H1 (cell line): ENCODE results near the gene ENPP1.

Experiments used
- ATF3 ChIP-seq: IDR thresholded peaks from 2 replicates; pipeline ENCODE4 v1.6.1; 2011; ENCODE audit warnings: low read depth, mild to moderate bottlenecking, low read length; ENCODE audit not compliant: insufficient read depth
- BRCA1 ChIP-seq: IDR thresholded peaks from 2 replicates; pipeline ENCODE4 v1.6.1; 2012; ENCODE audit warnings: low read depth, low read length, improper control_type of control experiment
- CTCF ChIP-seq, 3 experiments: IDR thresholded peaks; 1 replicate in 2 of 3; 2 replicates in 1 of 3; pipeline versions ENCODE4 v1.5.1 to v1.6.1; 2011; ENCODE audit warnings: low read length in 3 of 3, mild to moderate bottlenecking in 3 of 3, inconsistent platforms in 2 of 3, low read depth in 1 of 3, moderate library complexity in 1 of 3; ENCODE audit not compliant: insufficient read depth in 1 of 3; ENCODE audit errors: control extremely low read depth in 1 of 3
- GABPA ChIP-seq: IDR thresholded peaks from 2 replicates; pipeline ENCODE4 v1.6.1; 2011; ENCODE audit warnings: mild to moderate bottlenecking, low read length, moderate library complexity, borderline replicate concordance; ENCODE audit not compliant: insufficient read depth
- GTF2F1 ChIP-seq: IDR thresholded peaks from 2 replicates; pipeline ENCODE4 v1.6.1; 2012; ENCODE audit warnings: low read depth, low read length, improper control_type of control experiment, borderline replicate concordance
- HDAC6 ChIP-seq: IDR thresholded peaks from one replicate; pipeline ENCODE4 v1.7.1; 2012; ENCODE audit warnings: low read depth, mild to moderate bottlenecking, inconsistent platforms, low read length, moderate library complexity
- MAFK ChIP-seq: IDR thresholded peaks from 2 replicates; pipeline ENCODE4 v1.6.1; 2012; ENCODE audit warnings: low read depth, mild to moderate bottlenecking, improper control_type of control experiment, low read length
- POLR2A ChIP-seq, 2 experiments: IDR thresholded peaks; 1 replicate in 1 of 2; 2 replicates in 1 of 2; pipeline ENCODE4 v1.6.1; 2011; ENCODE audit warnings: low read depth in 2 of 2, low read length in 2 of 2, mild to moderate bottlenecking in 2 of 2; ENCODE audit errors: control extremely low read depth in 1 of 2
- POLR2AphosphoS5 ChIP-seq: IDR thresholded peaks from 2 replicates; pipeline ENCODE4 v1.6.1; 2011; ENCODE audit warnings: low read depth, low read length
- SRF ChIP-seq: IDR thresholded peaks from 2 replicates; pipeline ENCODE4 v1.6.1; 2011; ENCODE audit warnings: mild to moderate bottlenecking, low read depth, low read length, moderate library complexity
- TAF1 ChIP-seq: IDR thresholded peaks from 2 replicates; pipeline ENCODE4 v1.6.1; 2011; ENCODE audit warnings: mild to moderate bottlenecking, low read depth, low read length
- USF2 ChIP-seq: IDR thresholded peaks from 2 replicates; pipeline ENCODE4 v1.6.1; 2011; ENCODE audit warnings: low read length, improper control_type of control experiment
- YY1 ChIP-seq: IDR thresholded peaks from 2 replicates; pipeline ENCODE4 v1.6.1; 2011; ENCODE audit warnings: low read depth, mild to moderate bottlenecking, low read length

- TF ChIP-seq GTF2F1 (no peak), POLR2A (IDR thresholded peaks at IDR 0.05; ENCODE audit: control extremely low read depth in 1 of 2, low read depth in 2 of 2, low read length in 2 of 2) (no peak), POLR2AphosphoS5 (no peak), YY1 (no peak), TAF1 (no peak), GABPA (no peak), CTCF (IDR thresholded peaks at IDR 0.05; ENCODE audit: control extremely low read depth in 1 of 3, insufficient read depth in 1 of 3, low read depth in 1 of 3, low read length in 3 of 3) (no peak), ATF3 (no peak), MAFK (no peak), SRF (no peak), HDAC6 (no peak), BRCA1 (no peak), USF2 (no peak)
Measured at GRCh38 chr6:131854803-131855202, 47.0 kb downstream of the ENPP1 start.
